Transverse colon (tissue), 4 donors: ENCODE results near the gene DCAF6. TPM values are rescaled to one million over a fixed set of nuclear protein-coding genes. Genes with fewer than 3 reads are reported as not detected.

Experiments used
- DNase-seq: peaks from one replicate; pipeline ENCODE4 v3.0.0-alpha.2; 2019
- H3K27ac ChIP-seq, 4 donors: fragments of 200-600 bp; sonication (generic); 2 replicates each; pipeline ENCODE4 v1.5.1; 2016 to 2018; ENCODE audit warnings: inconsistent platforms in 4 of 4
- H3K27me3 ChIP-seq: fragments of 200-600 bp; sonication (generic); 2 replicates; pipeline ENCODE4 v1.5.1; 2017; ENCODE audit warnings: inconsistent platforms
- H3K36me3 ChIP-seq, 4 donors: fragments of 200-600 bp; sonication (generic); 2 replicates each; pipeline ENCODE4 v1.5.1; 2017 to 2019; ENCODE audit warnings: inconsistent platforms in 4 of 4
- H3K4me1 ChIP-seq, 4 donors: fragments of 200-600 bp; sonication (generic); 2 replicates each; pipeline ENCODE4 v1.5.1; 2017 to 2020; ENCODE audit warnings: inconsistent platforms in 4 of 4
- H3K4me3 ChIP-seq, 4 donors: fragments of 200-600 bp; sonication (generic); 1 replicate in 1 of 4; 2 replicates in 3 of 4; pipeline versions ENCODE4 v1.5.1 to v1.6.1; 2017 to 2019; ENCODE audit warnings: inconsistent platforms in 4 of 4
- H3K9me3 ChIP-seq, 2 donors: fragments of 200-600 bp; sonication (generic); 2 replicates each; pipeline ENCODE4 v1.5.1; 2017 to 2019; ENCODE audit warnings: inconsistent platforms in 2 of 2
- EP300 ChIP-seq: sonication (generic); formaldehyde crosslinking; IDR thresholded peaks from one replicate; pipeline ENCODE4 v1.6.1; 2017; ENCODE audit warnings: antibody characterized with exemption, low read depth
- POLR2A ChIP-seq: fragments of 450-650 bp; IDR thresholded peaks from one replicate; pipeline ENCODE4 v1.6.1; 2016; ENCODE audit warnings: antibody characterized with exemption, mild to moderate bottlenecking, moderate library complexity
- POLR2AphosphoS5 ChIP-seq, 3 donors: sonication (generic); formaldehyde crosslinking; IDR thresholded peaks; one replicate each; pipeline ENCODE4 v1.6.1; 2016; ENCODE audit warnings: antibody characterized with exemption in 3 of 3
- WGBS, 2 donors: methylation state at CpG; one replicate each; pipeline ENCODE4 v1.1.5; 2018; ENCODE audit warnings: low coverage in 1 of 2; 5-methylcytosine and 5-hydroxymethylcytosine counted together
- in situ Hi-C, 4 donors: fragments of 200-750 bp; cut with MboI; loops; one replicate each; pipeline versions ENCODE4 v1.15.0 to v1.15.1; 2017; ENCODE audit warnings: low sequenced_read_pairs in 3 of 4, low pct_ligation_motif_present in 1 of 4, low pct_unique_long_range_greater_than_20kb in 1 of 4
- intact Hi-C: fragments of 100-400 bp; cut with DNase I; formaldehyde crosslinking; loops from one replicate; pipeline ENCODE4 v1.15.1; 2023; ENCODE audit warnings: low total_unique reads
- total RNA-seq, 4 donors: library from RNA; depleted of rRNA; stranded (reverse); fragments of >200 nt; gene quantifications; one replicate each; pipeline ENCODE4 v1.1.0, GENCODE V29; 2016
- TF ChIP-seq, protein P1 (sequence below), 5 experiments: fragments of 200-600 bp in 3 of 5; fragments of 450-650 bp in 2 of 5; sonication (generic) in 3 of 5; IDR thresholded peaks; 1 replicate in 2 of 5; 2 replicates in 3 of 5; pipeline ENCODE4 v1.5.1; 2016 to 2017; ENCODE audit warnings: antibody characterized with exemption in 5 of 5, inconsistent platforms in 3 of 5, mild to moderate bottlenecking in 2 of 5, moderate library complexity in 1 of 5

Gene DCAF6
- total RNA-seq, 4 donors from 2014 or later, result 59.5 to 173 (median 93.4) TPM

DNA sequence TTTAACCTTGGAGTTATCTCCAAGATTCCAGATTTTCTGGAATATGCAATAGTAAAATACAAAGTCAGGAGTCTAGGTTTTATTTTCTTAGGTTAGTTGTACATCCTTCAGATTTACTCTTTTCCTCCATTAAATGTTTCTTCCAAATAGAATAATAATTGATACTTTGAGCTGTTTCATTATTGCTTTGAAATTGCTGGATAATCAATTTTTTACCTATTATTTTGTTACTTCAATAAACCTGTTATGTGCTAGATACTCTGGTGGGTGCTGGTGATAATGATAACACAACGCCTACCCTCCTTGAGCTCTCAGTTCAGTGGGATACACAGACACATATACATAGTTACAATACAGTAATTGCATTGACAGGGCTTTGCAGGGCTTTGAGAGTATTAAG is 120.9 kb downstream of the DCAF6 start:
- 97 to 100% methylated on average over 1 of the region's 1 CpG for WGBS, 2 donors
- peaks cover 0 to 2% (median 0%) of the 10 kb centered on the region in 4 donors for H3K4me1 ChIP-seq

DNA sequence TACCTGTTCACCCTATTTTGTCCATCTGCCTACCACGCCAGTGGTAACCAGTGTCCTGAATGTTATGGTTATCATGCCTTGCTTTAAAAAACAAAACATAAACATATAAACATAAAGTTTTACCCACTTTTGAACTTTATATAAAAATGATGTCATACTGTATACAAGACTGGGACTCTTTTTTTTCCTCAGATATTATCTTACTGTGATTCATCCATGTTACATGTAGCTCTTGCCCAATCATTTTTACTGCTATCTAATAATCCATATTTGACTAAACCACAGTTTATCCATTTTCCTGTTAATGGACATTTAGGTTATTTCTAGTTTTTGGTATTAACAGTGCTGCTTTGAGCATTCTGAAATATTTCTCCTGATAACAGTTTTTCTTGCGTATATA is 121.4 kb downstream of the DCAF6 start:
- H3K27me3 ChIP-seq, result no peaks in the 10 kb centered on the region
- peaks cover 0 to 14% (median 0%) of the 10 kb centered on the region in 4 donors for H3K36me3 ChIP-seq
- in situ Hi-C loops (no loop called here), intact Hi-C loops (no loop called here)
- H3K4me3 ChIP-seq, result no peak overlapping the region
- 97 to 100% methylated on average over 1 to 2 of the region's 2 CpGs for WGBS, 2 donors
- H3K9me3 ChIP-seq, result no peaks in the 10 kb centered on the region
- no peaks in the 10 kb centered on the region for H3K4me1 ChIP-seq
- TF ChIP-seq, protein P1, sequence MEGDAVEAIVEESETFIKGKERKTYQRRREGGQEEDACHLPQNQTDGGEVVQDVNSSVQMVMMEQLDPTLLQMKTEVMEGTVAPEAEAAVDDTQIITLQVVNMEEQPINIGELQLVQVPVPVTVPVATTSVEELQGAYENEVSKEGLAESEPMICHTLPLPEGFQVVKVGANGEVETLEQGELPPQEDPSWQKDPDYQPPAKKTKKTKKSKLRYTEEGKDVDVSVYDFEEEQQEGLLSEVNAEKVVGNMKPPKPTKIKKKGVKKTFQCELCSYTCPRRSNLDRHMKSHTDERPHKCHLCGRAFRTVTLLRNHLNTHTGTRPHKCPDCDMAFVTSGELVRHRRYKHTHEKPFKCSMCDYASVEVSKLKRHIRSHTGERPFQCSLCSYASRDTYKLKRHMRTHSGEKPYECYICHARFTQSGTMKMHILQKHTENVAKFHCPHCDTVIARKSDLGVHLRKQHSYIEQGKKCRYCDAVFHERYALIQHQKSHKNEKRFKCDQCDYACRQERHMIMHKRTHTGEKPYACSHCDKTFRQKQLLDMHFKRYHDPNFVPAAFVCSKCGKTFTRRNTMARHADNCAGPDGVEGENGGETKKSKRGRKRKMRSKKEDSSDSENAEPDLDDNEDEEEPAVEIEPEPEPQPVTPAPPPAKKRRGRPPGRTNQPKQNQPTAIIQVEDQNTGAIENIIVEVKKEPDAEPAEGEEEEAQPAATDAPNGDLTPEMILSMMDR (IDR thresholded peaks at IDR 0.05), result no peak
- no peak for TF ChIP-seq POLR2A
- no peak for TF ChIP-seq POLR2AphosphoS5 (IDR thresholded peaks at IDR 0.05)
- TF ChIP-seq EP300, result no peak
- H3K27ac ChIP-seq, result no peak overlapping the region
- no peak for DNase-seq

More for the DNA sequence above, 120.9 kb downstream of the DCAF6 start:
- no peak for DNase-seq
- Histone ChIP-seq H3K4me3 (no peak overlapping the region), H3K27me3 (no peaks in the 10 kb centered on the region), H3K36me3 (peaks cover 0 to 14% (median 0%) of the 10 kb centered on the region in 4 donors), H3K9me3 (no peaks in the 10 kb centered on the region), H3K27ac (no peak overlapping the region)
- in situ Hi-C loops (no loop called here), intact Hi-C loops (no loop called here)
- TF ChIP-seq POLR2A (no peak), EP300 (no peak), POLR2AphosphoS5 (IDR thresholded peaks at IDR 0.05) (no peak)
- TF ChIP-seq, protein P1 (IDR thresholded peaks at IDR 0.05), result no peak

DNA sequence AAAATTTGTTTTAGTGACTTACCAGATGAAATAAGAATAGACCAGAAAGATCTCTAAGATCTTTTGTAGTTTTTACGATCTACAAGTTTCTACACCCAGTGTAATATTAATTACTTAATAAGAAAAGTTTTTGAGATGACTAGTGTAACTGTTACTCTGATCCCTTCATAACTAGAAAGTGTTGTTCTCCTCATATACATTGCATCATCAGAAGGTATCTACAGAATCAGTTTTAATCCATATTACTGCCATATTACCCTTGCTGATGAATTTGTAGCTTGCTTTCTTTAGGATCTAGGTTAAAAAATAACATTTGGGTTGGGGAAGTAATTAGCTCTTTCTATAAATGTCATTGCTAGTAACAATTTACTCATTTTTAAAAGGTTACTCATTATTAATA is 127.7 kb downstream of the DCAF6 start:
- Histone ChIP-seq H3K36me3 (peaks cover 0 to 68% (median 19%) of the 10 kb centered on the region in 4 donors), H3K27ac (no peak overlapping the region), H3K4me1 (no peaks in the 10 kb centered on the region), H3K9me3 (no peaks in the 10 kb centered on the region), H3K27me3 (no peaks in the 10 kb centered on the region), H3K4me3 (no peak overlapping the region)
- TF ChIP-seq POLR2AphosphoS5 (IDR thresholded peaks at IDR 0.05) (no peak), POLR2A (no peak), EP300 (no peak)
- TF ChIP-seq, protein P1 (IDR thresholded peaks at IDR 0.05), result no peak
- 100% methylated on average over 1 of the region's 1 CpG for WGBS, 2 donors
- intact Hi-C loops (no loop called here), in situ Hi-C loops (no loop called here)
- no peak for DNase-seq

DNA sequence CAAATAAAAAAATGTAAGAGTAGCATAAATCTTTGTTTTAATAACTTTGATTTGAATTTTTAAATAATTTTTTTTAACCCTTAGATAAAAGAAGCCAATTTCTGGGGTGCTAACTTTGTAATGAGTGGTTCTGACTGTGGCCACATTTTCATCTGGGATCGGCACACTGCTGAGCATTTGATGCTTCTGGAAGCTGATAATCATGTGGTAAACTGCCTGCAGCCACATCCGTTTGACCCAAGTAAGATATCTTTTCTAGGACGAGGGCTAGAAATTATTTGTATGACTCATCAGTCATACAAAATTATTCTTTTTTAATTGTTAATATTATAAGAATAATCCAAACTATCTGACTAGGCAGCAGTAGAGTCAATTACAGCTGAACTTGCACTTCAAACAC is 129.0 kb downstream of the DCAF6 start:
- H3K36me3 ChIP-seq, result peaks cover 0 to 73% (median 26%) of the 10 kb centered on the region in 4 donors
- H3K27me3 ChIP-seq, result no peaks in the 10 kb centered on the region
- TF ChIP-seq POLR2AphosphoS5 (IDR thresholded peaks at IDR 0.05) (no peak), EP300 (no peak), POLR2A (no peak)
- TF ChIP-seq, protein P1 (IDR thresholded peaks at IDR 0.05), result no peak
- H3K27ac ChIP-seq, result no peak overlapping the region
- no peak overlapping the region for H3K4me3 ChIP-seq
- WGBS, 2 donors, result 84 to 93% methylated on average over 3 of the region's 3 CpGs
- H3K9me3 ChIP-seq, result no peaks in the 10 kb centered on the region
- intact Hi-C loops, result no loop called here
- no peaks in the 10 kb centered on the region for H3K4me1 ChIP-seq
- in situ Hi-C loops, result no loop called here
- DNase-seq, result no peak
